NCI-H1694 treated with DMSO at 0.1 percent for 48 hours (cell line): ENCODE results near the gene FARP1.

Experiments used
- DNase-seq: peaks from one replicate; lab custom pipeline; 2025; lab: John Stamatoyannopoulos, UW

The FARP1 gene

DNA sequence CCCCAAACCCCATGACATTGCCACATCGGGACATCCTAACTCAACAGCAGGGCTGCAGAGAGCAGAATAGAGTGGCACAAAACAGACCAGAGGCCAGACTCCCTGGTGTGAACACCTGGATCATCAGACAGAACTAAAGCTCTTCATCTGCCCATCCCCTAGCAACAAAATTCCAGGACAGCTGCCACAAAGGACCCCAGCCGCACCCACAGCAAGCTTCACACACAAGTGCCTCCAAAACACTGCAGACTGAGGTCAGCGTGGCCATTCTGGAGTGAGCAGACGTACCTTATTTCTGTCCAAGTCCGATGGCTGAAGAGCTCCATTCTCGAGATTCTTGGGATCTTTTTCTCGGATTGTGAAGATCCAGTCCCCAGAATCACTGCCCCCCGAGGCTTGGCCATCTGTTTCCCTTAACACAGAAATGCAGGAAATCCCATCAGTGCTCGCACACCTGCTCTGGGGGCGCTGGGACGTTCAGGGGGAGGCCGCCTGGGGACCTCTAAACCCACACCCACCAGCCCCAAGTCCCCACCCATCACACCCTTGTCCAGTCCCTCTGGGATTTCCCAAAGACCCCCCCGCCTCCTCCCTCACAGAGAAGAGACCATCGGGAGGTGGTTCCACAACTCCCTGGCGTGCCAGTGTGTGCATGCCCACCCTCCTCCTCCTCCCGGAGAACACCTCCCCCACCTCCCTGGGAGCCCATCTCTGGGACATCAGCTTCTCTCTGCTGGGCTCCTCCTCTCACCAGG lies 318.8 kb downstream of the FARP1 start:
- DNase-seq = no peak

DNA sequence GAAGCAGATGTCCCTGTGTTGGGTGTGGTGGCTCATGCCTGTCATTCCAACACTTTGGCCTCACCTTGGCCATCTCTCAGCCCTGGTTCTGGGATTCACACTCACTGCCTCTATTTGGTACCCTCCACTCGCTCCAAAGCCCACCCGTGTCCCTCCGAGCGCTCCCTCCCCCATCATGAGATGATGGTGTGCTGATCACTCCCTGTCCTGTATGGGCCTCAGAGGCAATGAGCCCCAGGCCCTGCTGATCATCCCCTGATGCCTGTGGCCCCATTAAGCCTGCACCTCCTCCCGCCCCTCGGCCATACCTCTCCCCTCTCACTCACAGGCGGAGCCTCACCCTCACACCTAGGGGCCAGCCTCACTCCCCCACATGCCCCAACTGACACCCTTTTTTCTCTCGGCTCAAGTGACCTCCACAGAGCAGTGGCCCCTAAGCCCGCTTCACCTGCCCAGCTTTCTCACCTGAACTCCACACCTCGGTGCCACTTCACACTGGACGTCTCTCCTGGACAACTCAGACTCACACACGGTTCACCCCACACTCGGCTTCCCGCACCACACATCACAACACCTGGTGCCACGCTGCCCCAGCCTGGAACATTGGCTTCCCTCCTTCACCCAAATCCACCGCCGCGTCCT lies 319.5 kb downstream of the FARP1 start:
- DNase-seq = no peak

DNA sequence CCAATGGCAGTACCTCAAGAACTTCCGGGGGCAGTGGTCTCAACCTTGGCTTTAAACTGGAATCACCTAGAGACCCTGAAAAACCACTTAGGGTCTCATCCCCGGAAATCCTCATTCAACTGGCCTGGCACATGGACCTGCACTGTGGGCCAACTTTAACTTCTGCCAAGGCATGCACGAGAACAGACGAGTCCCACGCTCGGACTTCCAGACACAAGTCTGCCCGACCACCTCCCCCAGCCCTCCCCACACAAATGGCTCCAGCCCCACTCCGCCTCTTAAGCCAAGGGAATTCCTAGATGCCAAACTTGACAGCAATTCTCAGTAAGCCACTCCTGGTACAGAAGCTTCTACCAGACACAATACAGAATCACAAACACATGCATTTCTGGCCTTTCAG lies 320.1 kb downstream of the FARP1 start:
- DNase-seq = no peak

DNA sequence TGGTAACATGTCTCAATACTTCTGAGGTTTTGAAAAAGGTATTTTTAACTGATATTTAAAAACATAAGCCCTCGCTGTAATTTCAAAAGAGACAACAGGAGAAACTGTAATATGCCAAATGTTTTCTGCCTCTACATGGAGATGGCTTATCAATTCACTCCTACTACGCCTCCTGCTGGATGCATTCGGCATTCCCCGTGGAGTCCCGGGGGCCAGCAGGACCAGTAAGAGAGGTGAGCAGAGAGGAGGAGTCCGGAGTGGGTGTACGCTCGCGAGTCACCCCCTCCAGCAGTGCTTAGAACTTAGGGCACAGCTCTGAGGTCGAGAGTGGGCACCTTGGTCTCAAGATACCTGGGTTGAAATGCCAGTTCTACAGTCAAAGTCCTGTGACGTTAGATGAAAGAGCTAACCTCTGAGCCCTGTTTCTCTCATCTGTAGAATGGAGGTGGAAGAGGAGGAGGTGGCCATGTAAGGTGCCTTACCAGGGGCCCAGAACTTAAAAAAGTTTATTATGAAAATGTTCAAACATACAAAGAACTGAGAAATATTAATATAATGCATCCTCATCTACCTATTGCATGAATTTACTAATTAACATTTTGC lies 323.8 kb downstream of the FARP1 start:
- peak; percentile 57 for DNase-seq

DNA sequence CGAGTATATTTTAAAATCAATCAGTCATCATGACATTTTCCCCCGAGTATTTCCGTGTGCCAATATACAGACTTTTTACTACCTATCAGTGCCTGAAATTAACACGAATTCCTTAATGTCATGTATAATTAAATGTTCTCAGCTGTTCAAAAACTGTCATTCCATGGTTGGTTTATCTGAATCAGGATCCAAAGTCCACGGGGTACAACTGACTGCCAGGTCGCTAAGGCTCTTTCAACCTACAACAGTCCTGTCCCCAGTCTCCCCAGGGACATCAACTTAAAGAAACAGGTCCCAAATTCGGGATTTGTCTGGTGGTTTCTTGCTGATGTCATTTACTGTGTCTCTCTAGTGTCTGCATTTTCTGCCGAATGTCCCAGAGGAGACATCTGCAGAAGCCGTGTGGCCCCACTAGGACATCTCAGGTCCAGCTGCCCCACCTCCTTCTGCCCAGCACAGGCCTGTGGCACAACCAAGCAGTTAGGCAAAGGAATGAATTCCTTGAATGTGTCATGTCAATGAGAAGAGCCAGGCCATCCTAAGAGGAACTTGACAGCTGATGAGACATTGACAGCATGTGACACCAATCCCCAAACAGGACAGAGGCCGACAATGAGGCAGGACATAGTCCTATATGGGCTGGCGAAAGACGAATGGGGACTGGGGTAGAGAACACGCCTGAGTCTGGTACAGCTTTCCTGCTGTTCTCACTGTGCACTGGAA lies 324.5 kb downstream of the FARP1 start:
- no peak for DNase-seq

DNA sequence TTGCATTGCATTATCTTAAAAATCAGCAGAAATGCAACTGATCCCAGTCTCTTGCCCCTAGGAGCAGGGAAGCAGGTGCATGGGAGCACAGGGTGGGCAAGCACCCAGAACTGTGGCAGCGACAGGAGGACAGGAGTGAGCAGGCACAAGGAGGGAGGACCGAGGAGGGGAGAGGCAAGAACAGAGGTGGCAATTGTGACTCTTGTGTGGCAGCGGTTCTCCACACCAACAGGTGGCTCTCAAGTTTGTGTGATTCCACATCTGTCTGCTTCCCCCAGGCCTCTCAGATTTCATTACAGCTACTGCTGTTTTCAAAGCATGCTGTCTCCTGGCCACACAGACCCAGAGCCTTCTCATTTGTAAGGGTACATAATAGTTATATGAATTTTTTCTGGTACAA lies 325.5 kb downstream of the FARP1 start:
- no peak for DNase-seq

DNA sequence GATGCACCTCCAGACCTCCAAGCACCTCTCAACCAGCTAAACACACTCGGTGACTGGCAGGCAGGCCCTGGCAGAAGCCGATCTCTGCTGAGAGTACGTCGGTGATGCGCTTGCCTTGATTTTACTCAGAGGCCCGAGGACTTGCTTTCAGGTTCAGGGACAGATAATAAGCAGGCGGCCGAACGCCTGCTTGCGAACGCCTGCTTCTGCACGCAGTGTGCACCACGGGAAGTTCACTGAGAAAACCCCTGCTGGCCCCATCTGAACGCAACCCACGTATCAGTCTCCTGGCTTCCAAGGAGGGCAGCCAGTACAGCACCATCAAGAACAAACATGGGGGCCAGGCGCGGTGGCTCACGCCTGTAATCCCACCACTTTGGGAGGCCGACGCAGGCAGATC lies 326.0 kb downstream of the FARP1 start:
- no peak for DNase-seq

DNA sequence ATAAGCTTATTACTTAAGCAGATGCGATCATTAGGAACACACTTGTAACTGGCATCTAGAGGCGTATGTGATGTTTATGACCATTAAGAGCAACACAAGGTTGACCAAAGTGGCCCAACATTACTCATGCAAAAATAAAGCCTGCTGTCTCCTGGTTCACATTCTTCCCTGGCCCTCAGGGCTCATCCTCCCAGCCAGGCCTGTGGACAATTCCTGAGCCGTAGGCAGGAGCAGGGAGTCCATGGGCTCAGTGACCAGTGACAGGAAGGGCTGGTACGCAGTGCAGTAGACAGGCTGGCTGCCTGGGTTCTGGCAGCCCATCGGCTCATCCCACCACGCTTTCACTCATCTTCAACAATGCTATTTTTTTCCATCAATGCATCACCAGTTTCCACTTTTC lies 328.0 kb downstream of the FARP1 start:
- no peak for DNase-seq

DNA sequence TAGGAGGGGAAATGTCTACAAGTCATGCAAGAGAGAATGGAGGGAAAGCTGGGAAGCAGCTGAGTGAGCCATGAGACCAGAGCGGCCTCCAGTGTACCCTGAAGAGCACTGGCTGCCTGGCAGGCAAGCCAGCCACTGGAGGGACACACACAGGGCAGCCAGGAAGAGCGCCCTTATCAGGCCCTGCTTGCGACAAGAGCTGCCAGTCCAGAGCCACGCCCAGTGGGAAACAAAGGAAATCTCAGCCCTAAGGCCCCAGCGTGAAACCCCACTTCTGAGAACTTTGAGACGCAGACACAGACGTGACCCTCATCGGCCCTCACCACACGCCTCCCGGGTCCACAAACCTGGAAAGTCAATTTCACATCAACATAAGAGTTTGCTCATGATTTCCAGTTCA lies 329.0 kb downstream of the FARP1 start:
- no peak for DNase-seq

DNA sequence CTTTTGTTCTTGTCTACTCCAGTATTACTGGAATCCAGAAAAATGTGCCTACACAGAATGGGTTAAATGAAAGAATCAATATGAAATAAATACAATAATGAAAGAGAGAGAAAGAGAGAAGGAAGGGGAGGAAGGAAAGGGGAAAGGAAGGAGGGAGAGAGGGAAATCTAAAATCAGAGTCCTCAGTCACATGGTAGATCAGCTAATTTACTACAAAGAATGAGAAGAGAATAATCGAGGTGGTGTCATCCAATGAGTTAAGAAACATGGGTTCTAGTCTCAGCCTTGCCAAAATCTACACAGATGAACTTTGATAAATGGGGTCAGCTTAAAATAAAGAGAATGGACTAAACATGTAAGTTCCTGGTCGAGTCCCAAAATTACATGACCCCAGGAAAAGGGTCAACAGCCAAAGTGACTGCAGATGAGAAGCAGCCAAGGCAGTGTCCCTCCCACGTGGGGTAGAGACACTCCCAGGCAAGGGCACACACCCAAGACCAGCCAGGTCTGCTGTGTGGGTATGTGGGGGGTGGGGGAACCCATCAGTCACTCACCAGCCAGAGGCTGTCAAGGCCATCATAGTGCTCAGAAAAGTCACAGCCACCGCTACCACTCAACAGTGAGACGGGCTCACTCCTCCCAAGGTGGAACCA lies 330.4 kb downstream of the FARP1 start:
- DNase-seq = no peak

DNA sequence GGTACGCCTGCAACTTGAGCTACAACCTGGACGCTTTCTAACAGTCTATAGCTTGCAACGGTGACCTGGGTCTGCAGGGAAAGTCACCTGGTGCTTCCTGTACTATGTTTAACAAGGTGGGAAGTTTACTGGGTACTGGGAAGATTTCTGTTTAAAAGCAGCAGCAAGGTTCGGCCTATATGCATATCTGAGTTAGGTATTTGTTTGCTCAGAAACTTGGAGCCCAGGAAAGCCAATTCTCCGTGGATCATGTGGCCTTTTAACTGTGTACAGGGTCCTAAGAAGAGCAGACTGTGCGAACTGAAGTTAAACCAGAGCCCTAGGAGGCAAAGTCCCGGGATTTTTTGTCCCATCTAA lies 330.9 kb downstream of the FARP1 start:
- DNase-seq = no peak

DNA sequence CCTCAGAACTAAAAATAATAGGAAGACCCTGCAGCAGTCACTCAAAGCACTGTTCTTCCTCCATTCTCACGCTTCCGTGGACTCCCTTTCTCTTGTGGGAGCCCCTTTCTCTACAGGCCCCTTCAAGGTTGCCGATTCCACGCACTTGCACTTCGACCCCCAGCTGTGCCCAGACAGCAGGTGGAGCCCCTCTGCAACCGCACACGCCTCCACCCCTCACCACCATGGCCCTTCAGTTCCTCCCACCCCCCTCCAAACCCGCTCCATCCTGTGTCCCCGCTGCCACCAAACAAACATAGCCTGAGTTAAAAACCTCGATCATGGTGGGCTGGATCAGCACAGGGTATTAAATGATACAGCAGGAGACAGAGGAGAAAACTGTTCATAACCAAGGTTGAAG lies 331.4 kb downstream of the FARP1 start:
- DNase-seq = no peak

DNA sequence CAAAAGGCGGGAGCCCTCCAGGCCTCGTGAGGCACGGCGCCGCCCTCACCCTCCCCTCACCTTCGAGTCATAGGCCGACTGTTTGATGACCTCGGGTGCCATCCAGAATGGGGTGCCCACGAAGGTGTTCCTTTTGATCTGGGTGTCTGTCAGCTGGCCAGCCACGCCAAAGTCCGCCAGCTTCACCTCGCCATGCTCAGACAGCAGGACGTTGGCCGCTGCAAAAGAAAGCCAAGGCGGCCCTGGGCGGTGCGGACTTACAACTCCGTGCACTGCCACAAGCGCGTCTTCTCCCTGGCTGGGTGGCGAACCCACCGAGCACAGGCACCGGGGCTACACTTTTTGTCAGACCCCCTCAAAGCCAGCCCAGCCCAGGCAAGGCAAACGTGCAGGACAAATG lies 331.9 kb downstream of the FARP1 start:
- DNase-seq = no peak

DNA sequence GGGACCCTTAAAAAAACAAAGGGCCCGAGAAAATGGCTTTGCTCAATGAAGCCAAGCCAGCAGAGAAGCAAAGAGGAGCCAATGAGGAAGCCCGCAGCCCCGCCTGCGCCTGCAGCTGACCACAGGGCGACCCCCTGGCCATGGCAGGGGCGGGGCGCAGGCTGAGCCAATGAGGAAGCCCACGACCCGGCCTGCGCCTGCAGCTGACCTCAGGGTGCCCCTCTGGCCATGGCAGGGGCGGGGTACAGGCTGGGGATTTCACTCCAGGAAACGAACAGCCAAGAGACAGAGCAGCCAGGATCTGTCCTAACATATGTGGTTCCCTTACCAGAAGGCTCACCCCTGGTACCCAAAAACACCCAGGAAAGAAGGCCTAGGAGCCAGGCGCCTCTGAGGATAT lies 332.6 kb downstream of the FARP1 start:
- no peak for DNase-seq

DNA sequence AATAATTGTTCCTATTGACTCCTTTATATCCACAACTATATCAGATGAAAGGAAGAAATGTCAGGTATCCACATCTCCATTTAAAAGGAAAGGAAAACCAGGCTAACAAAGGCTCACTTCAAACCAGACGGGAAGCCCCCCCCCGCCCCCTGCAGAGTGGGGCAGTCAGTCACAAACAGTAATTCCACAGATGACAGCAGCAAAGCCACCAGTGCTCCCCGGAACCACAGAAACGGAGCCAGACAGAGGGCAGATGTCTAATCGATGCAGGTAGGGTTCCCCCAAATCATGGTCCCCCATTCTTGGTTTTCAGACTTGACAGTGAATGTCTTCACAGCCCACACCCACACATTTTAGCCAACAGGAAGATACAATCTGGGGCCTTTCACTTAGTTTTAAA lies 333.2 kb downstream of the FARP1 start:
- no peak for DNase-seq

DNA sequence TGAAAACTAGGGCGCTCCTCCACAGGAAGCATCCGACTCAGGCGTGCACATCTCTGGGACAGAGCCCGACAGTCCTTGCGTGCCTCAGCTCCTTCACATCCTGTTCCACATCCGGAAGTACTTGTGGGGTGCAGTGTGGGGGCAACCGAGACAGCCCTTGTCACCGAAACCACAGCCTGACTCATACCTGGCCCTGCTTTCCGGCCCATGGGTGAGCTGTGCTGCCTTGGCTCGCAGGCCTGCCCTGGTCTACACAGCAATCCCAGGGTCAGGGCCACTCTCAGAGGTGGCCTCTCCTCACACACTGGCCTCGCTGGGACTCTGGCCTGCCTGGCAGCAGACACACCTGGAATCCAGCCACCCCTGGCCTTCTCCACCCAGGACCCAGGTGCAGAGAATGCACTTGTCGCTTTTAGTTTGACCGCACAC lies 333.7 kb downstream of the FARP1 start:
- DNase-seq = no peak

DNA sequence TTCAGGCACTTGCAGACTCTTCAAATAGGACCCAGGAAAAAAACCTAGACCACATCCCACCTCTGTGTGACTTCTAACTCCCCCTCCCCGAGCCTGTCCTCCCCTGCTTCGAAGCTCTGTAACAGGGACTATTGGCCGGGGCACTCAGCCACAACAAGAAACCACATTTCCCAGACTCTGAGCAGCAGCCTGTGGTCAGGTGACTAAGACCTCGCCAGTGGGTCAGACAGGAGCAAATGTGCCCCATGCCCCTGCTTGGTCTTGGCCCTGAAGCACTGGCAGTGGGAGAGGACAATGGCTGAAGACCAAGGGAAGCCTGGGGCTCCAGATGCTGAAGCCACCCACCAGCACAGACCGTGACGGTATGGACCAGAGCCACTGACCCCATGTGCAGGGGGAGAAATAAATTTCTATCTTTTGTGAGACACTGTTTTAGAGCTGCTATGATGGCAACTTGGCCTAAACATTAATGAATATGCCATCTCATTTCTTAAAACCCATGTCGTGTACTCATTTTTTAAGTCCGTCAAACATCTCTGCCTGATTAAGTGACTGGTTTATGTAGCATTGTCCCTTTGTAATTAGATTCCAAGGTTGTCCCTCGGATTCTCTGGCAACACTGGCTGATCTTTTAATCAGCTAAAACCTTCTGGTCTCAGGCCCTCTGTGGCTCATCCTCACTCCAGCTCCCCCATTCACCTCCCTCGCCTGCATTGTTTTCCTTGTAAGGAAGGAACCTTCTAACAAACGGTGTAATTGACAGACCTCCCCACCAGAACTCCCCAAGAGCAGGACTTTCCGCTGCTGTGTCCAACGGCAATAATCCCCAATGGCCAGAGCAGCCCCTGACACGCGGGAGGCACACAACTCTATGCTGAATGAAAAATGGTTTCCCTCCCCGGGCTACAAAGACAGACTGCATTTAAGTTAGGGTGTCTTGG lies 335.6 kb downstream of the FARP1 start:
- DNase-seq = no peak

DNA sequence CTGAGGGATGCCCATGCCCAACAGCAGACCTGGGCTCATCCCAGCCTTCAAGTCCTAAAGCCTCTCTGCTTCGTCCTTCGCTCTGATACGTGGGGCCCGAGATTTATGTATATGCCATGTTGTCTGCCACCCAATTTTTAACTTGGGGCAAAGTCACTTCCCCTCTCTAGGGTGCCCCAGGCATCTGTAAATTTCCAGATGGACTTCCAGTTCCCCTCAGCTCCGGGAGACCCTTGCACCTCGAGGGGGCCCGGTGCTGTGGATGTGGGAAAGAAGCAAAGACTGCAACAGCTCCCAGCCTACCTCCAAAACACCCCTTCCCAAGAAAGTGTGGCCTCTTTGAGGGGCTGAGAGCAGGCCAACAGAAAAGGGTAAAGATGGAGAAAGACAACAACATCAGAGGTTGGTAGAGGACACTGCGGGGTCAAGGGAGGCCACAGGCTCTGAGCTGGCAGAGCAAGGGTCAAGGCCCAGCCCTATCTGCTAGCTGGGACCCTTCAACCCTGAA lies 336.7 kb downstream of the FARP1 start:
- no peak for DNase-seq

DNA sequence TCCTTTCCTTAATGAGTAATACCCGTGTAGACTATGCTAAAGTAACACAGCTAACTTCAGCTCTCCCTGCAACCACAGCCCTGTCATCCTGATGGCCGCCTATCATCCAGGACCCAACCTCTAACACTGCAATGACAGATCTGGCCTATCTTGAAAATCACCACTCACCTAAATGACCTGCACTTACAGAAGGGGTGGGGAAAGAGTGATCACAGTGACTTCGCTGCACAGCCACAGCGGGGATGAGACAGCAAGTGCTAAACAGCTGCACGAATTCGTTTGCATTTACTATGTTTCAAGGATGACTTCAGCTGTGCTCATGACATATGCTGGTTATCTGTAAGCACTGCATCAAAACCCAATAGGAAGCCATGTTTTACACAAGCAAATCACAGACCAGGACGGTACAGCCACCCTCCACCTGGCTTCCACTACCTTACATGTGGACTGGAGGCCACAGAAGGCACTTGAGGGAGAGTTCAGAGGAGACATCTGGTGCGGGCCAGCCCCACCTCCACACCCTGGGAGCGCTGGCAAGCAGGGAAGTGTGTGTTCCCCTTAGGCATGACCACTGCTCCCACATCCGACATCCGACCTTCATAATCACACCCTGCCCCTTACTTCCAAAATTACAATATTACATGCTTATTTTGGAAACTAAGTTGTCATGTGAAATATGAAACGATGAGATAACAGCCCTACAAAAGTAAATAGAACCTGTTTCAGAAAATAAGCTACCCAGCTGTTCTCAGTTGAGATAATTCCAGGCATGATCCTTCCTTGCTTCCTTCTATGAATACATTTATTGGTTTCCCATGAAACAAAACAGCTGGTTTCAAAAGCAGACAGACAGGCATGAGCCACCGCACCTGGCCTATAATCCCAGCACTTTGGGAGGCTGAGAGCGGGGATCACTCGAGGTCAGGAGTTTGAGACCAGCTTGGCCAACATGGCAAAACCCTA lies 338.3 kb downstream of the FARP1 start:
- peak; percentile 57 for DNase-seq
